K562 treated with DMSO at 1 percent for 24 hours (cell line): Measurements from ENCODE around the gene PGM3. TPM values are rescaled to one million over a fixed set of nuclear protein-coding genes. Genes with fewer than 3 reads are reported as not detected.

Experiments used
- total RNA-seq: library from RNA; unstranded; fragments of 300-600 nt; gene quantifications from 2 replicates; pipeline ENCODE4 v1.2.3, GENCODE V29; 2022; ENCODE audit warnings: low read depth; ENCODE audit not compliant: insufficient read depth

PGM3 gene, protein sequence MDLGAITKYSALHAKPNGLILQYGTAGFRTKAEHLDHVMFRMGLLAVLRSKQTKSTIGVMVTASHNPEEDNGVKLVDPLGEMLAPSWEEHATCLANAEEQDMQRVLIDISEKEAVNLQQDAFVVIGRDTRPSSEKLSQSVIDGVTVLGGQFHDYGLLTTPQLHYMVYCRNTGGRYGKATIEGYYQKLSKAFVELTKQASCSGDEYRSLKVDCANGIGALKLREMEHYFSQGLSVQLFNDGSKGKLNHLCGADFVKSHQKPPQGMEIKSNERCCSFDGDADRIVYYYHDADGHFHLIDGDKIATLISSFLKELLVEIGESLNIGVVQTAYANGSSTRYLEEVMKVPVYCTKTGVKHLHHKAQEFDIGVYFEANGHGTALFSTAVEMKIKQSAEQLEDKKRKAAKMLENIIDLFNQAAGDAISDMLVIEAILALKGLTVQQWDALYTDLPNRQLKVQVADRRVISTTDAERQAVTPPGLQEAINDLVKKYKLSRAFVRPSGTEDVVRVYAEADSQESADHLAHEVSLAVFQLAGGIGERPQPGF
- total RNA-seq, result 29.6 and 33.4 TPM in 2 replicates

DNA sequence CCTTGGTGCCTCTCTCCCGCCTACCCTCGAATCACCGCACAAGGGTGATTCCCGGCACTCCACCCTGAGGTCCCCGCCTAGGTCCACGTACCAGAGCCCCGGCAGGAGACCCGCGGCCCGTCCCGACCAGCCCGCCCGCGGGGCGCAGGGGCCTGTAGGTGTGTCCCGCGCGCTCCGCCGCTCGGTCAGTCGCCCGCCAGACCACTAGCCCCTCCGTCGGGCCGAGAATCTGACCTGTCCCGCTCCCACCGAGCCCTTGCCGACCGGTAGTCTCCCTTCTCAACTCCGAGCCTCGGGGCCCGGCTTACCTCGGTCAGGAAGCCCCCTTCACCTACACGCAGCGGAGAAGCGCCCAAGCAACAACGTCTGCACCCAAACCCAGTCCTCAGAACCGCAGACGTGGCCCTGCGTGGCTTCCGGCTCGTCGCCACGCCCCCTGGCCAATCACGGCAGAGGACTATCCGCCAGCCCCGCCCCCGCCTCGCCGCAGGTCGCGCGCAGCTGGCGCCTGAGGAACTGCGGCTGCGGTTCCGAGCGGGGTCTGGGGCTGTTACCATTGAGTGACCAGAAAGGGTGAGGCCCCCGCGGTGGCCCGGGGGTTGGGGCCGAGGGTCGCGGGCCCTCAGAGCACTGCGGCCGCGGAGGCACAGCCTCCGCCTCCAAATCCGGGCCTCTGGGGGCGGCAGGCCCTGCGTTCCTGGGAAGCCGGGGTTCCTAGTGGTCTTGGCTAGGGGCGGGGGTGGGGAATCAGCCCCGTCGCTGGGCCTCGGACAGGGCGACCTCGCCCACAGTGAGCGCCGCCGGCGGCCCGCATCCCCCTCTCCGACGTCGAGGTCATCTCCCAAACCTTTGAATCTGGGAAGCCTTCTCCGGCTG, at the start of gene PGM3, which contains the start of gene RWDD2A:
PGM3 (minus strand) TSS at position 395 of the 876 bp plus-strand sequence. CDS start 2,253 bp downstream, outside the sequence.
RWDD2A (plus strand) TSS at position 487 of the 876 bp plus-strand sequence. CDS start 1,095 bp downstream, outside the sequence.

Other genes starting within 250 kb of the PGM3 start
- gene UBE3D, start 127.4 kb downstream of the PGM3 start, total RNA-seq, result 3.6 and 4.6 TPM in 2 replicates
- 4.0 and 6.5 TPM in 2 replicates for gene DOP1A, start 125.6 kb downstream of the PGM3 start, total RNA-seq
- gene RWDD2A, start 92 bp upstream of the PGM3 start, total RNA-seq, result 3.1 and 3.5 TPM in 2 replicates
- 10.1 and 12.7 TPM in 2 replicates for gene ME1, start 237.8 kb upstream of the PGM3 start, total RNA-seq